Measurements from ENCODE around the gene ATP2B3.

DNA sequence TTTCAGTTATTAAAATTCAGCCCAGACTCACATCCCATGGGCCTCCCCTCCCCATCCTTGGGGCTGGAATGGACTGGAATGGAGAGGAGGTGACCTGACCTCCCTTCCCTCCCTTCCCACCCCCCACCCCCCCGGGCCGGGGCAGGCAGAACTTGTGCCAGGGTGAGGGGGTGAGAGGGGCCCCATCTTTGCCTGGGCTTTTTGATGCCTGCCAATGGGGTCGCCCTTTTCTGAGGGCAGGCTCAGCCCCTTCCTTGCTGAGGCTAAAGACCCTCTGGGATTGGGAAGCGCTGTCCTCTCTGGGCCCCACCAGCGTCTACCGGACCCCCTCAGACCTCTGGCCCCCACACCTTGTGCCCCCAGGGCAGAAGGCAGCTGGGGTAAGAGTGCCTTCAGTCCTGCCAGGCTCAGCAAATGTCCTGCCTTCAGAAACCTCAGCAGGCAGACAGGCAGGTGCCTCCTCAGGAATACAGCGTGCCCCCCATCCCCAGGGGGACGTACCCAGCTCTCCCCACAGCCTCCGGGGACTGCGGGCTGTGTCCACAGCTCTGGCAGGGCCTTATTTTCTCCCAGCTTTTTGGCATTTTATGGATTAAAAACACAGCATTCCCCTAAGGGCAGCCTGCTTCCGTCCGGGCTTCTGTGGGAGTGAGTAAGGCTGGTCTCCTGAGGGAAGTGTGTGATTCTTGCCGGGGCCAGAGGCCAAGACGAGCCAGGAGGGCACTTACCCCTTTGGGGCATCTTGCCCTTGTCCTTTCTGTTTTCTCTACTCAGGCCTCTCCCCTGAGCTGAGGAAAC, 94.1 kb downstream of the ATP2B3 start:
- TF ChIP-seq SUZ12 (IDR thresholded peaks at IDR 0.05; ENCODE audit: extremely low read depth, insufficient read depth, insufficient read length) (no peak), ZNF274 (IDR thresholded peaks at IDR 0.05; ENCODE audit: low read depth, low read length) (no peak), YY1 (IDR thresholded peaks at IDR 0.05; ENCODE audit: insufficient read depth, insufficient read length) (no peak)

Data from NT2/D1 (cell line).